SK-N-MC (cell line): ENCODE data around the gene CD300A.
A peak's percentile ranks its signal among the peaks of the same experiment; 100 is the strongest.

Source experiments
- DNase-seq: peaks from one replicate; pipeline ENCODE4 v3.0.0-alpha.2; 2011; ENCODE audit warnings: low read depth, low spot score
- H3K27ac ChIP-seq: fragments of 200-600 bp; sonication (generic); 2 replicates; pipeline ENCODE4 v1.5.1; 2016; ENCODE audit warnings: mixed run types
- H3K36me3 ChIP-seq: fragments of 200-600 bp; sonication (generic); 2 replicates; pipeline ENCODE4 v1.6.1; 2017; ENCODE audit warnings: antibody characterized with exemption, low read length, mixed read lengths; ENCODE audit not compliant: insufficient read depth
- H3K4me3 ChIP-seq: fragments of 200-600 bp; sonication (generic); 2 replicates; pipeline ENCODE4 v1.5.1; 2016
- H3K9ac ChIP-seq: fragments of 200-600 bp; sonication (generic); 2 replicates; pipeline ENCODE4 v1.8.0; 2017; ENCODE audit warnings: mixed run types, mixed read lengths; ENCODE audit not compliant: insufficient read length
- H3K9me3 ChIP-seq: fragments of 200-600 bp; sonication (generic); 2 replicates; pipeline ENCODE4 v1.6.1; 2017; ENCODE audit warnings: low read depth, mild to moderate bottlenecking, antibody characterized with exemption, low read length, moderate library complexity, mixed read lengths
- EZH2 ChIP-seq: fragments of 200-600 bp; sonication (generic); IDR thresholded peaks from one replicate; pipeline ENCODE4 v1.6.1; 2017; ENCODE audit warnings: antibody characterized with exemption
- FOXP2 ChIP-seq: optimal IDR thresholded peaks from 2 replicates; pipeline ENCODE3; 2011; ENCODE audit warnings: mild to moderate bottlenecking, moderate library complexity; ENCODE audit not compliant: insufficient read depth; ENCODE audit errors: extremely low read length, control extremely low read depth
- POLR2AphosphoS5 ChIP-seq: IDR thresholded peaks from 2 replicates; pipeline ENCODE4 v1.6.1; 2012; ENCODE audit warnings: mild to moderate bottlenecking, low read depth, low read length, borderline replicate concordance

Gene CD300A

GRCh38 chr17:74451557-74451956 lies 14.9 kb upstream of the CD300A start:
- Histone ChIP-seq H3K9ac (no peak overlapping the region), H3K36me3 (no peaks in the 10 kb centered on the region), H3K27ac (0 out of 2 replicates have a peak overlapping the region, but pooled peaks have one; percentile 25), H3K9me3 (no peaks in the 10 kb centered on the region), H3K4me3 (no peak overlapping the region)
- no peak for TF ChIP-seq EZH2
- TF ChIP-seq POLR2AphosphoS5, result no peak
- TF ChIP-seq FOXP2, result no peak
- no peak for DNase-seq

DNA sequence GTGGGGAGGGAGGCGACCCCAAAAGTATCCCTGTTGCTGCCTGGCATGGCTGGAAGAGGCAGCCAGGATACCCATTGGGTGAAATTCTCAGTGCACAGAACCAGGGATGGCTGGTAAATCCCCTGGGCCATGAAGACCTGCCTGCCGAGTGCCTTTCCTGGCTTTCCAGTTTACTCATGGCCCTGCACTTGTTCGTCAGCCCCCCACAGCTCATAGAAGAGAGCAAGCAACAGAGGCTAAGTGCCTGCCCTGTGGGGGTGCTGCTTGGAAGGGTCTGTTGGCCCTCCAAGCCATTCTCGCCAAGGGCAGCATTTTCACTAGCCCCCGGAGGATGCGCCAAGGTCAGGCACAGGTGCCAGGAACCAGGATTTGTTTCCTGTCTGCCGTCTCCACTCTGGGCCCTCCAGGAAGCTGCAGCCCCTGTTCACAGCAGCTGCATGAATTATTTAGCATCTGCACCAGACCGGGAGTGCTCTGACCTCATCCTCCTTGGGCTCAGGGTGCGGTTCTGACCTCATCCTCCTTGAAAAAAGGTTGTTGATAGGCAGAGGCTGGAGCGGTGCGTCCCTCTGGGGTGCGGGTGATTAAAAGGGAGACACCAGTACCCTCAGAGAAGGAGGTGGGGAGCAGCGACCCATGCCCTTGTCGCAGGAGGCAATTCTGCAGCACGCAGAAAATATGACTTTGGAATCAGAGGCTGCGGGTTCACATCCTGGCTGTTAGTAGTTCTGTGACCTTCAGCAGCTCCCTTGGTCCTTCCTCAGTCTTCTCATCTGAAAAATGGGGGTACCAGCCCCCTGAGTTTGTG lies 14.2 kb upstream of the CD300A start:
- Histone ChIP-seq H3K27ac (0 out of 2 replicates have a peak overlapping the region, but pooled peaks have one; percentile 25), H3K36me3 (no peaks in the 10 kb centered on the region), H3K9me3 (no peaks in the 10 kb centered on the region), H3K9ac (no peak overlapping the region), H3K4me3 (no peak overlapping the region)
- DNase-seq, result no peak
- TF ChIP-seq FOXP2 (no peak), POLR2AphosphoS5 (no peak), EZH2 (no peak)

- Histone ChIP-seq H3K36me3 (no peaks in the 10 kb centered on the region), H3K4me3 (peak overlapping the region; percentile 68), H3K9me3 (no peaks in the 10 kb centered on the region), H3K27ac (no peak overlapping the region), H3K9ac (peak overlapping the region; percentile 24)
- DNase-seq, result no peak
- no peak for TF ChIP-seq EZH2
Measured at GRCh38 chr17:74452841-74453661, 13.4 kb upstream of the CD300A start.

DNA sequence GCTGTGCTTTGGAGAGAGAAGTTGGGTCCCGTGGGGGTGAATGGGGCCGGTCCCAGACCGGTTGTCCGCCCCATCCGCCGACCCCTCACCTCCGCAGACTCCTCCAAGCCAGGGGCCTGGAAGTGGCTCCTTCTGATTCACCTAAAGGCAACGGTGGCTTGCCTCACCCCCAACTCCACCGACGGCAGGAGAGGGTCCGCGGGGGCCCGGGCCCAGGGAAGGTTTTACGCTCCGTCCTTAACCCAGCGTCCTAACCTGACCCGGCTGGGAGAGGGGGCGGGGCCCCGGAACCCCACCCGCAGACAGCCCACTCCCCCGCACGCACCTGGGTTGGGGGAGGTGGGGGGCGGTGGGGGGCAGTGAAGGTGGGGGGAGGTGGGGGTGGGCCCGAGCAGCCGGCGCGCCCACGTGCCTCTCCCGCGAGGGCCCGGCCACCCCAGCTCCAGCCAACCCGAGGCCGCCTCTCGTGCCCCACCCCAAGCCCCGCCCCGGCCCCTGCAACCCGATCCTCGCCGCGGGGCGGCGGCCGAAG lies 12.7 kb upstream of the CD300A start:
- Histone ChIP-seq H3K27ac (no peak overlapping the region), H3K4me3 (peak overlapping the region; percentile 72), H3K9ac (peak overlapping the region; percentile 24), H3K36me3 (no peaks in the 10 kb centered on the region), H3K9me3 (no peaks in the 10 kb centered on the region)
- DNase-seq, result no peak
- TF ChIP-seq FOXP2 (no peak), POLR2AphosphoS5 (no peak), EZH2 (no peak)

DNA sequence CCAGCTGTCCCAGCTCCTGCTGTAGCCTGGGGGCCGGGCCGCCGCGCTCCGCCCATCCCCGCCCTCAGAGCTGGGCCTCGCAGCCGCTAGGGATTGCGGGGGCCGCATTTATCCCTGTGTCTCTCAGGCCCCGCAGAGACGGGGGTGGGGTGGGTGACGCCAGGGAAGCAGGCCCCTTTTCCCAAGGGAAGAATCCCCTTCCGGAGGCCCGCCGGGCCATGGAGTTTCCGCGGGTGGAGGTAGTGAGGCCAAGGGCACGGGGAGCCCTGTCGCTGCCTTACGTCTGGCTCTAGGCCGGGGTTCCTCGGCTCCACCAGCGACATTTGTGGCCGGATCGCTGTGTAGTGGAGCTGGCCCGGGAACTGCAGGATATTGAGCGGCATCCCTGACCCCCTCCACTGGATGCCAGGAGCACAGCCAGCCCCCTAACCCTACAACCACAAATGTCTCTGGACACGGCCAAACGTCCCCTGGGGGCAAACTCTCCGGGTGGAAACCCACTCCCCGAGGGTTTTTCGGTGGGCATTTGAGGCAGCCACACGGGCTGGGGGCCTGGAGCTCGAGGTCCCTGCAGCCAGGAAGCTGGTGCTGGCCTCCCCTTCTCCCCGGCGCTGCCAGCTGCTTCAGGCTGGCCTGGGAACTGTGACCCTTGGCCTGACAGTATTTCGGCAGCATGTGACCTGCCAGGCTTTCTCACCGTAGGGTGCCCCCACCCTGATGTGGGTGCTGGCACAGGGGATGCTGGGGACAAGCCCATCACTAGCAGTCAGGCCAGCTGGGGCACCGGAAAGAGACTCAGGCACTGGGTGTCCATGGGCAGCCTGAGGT lies 12.0 kb upstream of the CD300A start:
- DNase-seq, result no peak
- Histone ChIP-seq H3K4me3 (peak overlapping the region; percentile 72), H3K9me3 (no peaks in the 10 kb centered on the region), H3K9ac (peak overlapping the region; percentile 57), H3K27ac (peak overlapping the region; percentile 70), H3K36me3 (no peaks in the 10 kb centered on the region)
- TF ChIP-seq POLR2AphosphoS5 (peak; percentile 74), EZH2 (no peak), FOXP2 (no peak)

GRCh38 chr17:74455025-74455545 lies 11.3 kb upstream of the CD300A start:
- H3K36me3 ChIP-seq, result no peaks in the 10 kb centered on the region
- H3K4me3 ChIP-seq, result peak overlapping the region; percentile 72
- no peak for DNase-seq
- peak overlapping the region; percentile 57 for H3K9ac ChIP-seq
- no peaks in the 10 kb centered on the region for H3K9me3 ChIP-seq
- TF ChIP-seq FOXP2 (no peak), POLR2AphosphoS5 (no peak)
- peak overlapping the region; percentile 70 for H3K27ac ChIP-seq

GRCh38 chr17:74455821-74456220 lies 10.6 kb upstream of the CD300A start:
- TF ChIP-seq POLR2AphosphoS5, result no peak
- peak; percentile 13 for TF ChIP-seq FOXP2
- no peak for TF ChIP-seq EZH2
- Histone ChIP-seq H3K36me3 (no peaks in the 10 kb centered on the region), H3K9me3 (no peaks in the 10 kb centered on the region), H3K27ac (peak overlapping the region; percentile 70), H3K4me3 (no peak overlapping the region), H3K9ac (no peak overlapping the region)
- no peak for DNase-seq

GRCh38 chr17:74457146-74457819 lies 9.2 kb upstream of the CD300A start:
- H3K27ac ChIP-seq, result no peak overlapping the region
- H3K36me3 ChIP-seq, result no peaks in the 10 kb centered on the region
- no peak overlapping the region for H3K4me3 ChIP-seq
- no peak overlapping the region for H3K9ac ChIP-seq
- no peaks in the 10 kb centered on the region for H3K9me3 ChIP-seq
- DNase-seq, result no peak
- TF ChIP-seq FOXP2 (no peak), POLR2AphosphoS5 (no peak), EZH2 (no peak)
